Osteocyte (in vitro differentiated cells): ENCODE results near the gene VLDLR. TPM values are rescaled to one million over a fixed set of nuclear protein-coding genes. Genes with fewer than 3 reads are reported as not detected.

Source experiments
- DNase-seq: peaks from one replicate; pipeline ENCODE4 v3.0.0; 2021; ENCODE audit warnings: mixed read lengths; ENCODE audit not compliant: unreplicated experiment; ENCODE audit errors: extremely low spot score
- H3K27ac Mint-ChIP-seq: one replicate; pipeline ENCODE4 v1.8.0; 2021; ENCODE audit warnings: mild to moderate bottlenecking, mixed read lengths; ENCODE audit not compliant: unreplicated experiment
- H3K27me3 Mint-ChIP-seq: one replicate; pipeline ENCODE4 v1.8.0; 2021; ENCODE audit warnings: mixed read lengths; ENCODE audit not compliant: unreplicated experiment
- H3K36me3 Mint-ChIP-seq: one replicate; pipeline ENCODE4 v1.8.0; 2021; ENCODE audit warnings: mixed read lengths; ENCODE audit not compliant: unreplicated experiment
- H3K4me1 Mint-ChIP-seq: one replicate; pipeline ENCODE4 v1.8.0; 2021; ENCODE audit warnings: mixed read lengths; ENCODE audit not compliant: unreplicated experiment
- H3K4me3 Mint-ChIP-seq: one replicate; pipeline ENCODE4 v1.8.0; 2021; ENCODE audit warnings: mild to moderate bottlenecking, moderate library complexity, mixed read lengths; ENCODE audit not compliant: unreplicated experiment
- H3K9me3 Mint-ChIP-seq: one replicate; pipeline ENCODE4 v1.8.0; 2021; ENCODE audit warnings: mixed read lengths; ENCODE audit not compliant: unreplicated experiment
- total RNA-seq: library from RNA; stranded (reverse); gene quantifications from 2 replicates; pipeline ENCODE4 v1.2.1, GENCODE V29; 2021
- TF ChIP-seq, protein P1 (sequence below): fragments of 200-600 bp; sonication (generic); IDR thresholded peaks from 2 replicates; pipeline ENCODE4 v1.5.0; 2021; ENCODE audit warnings: antibody characterized with exemption, mild to moderate bottlenecking, moderate library complexity

Gene VLDLR
- total RNA-seq, 1 donor from 2014 or later = 18.5 TPM

DNA sequence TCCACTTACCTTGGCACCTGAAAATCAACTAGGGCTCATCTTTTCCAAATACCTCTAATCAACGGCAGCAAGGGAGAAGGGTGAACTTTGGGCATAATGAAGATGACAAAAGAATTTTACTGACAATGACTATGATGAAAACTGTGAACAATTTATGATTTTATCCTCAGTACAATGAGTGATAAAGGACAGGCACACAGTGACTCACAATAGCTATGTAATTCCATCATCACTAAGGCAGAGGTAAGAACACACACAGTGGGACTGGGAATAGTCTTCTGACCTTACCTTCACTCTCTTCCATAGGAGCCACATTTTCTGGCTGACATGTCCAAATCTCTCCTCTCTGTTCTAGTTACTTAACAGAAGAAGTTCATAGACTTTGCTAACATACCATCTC, 69.6 kb downstream of the VLDLR start:
- TF ChIP-seq, protein P1, sequence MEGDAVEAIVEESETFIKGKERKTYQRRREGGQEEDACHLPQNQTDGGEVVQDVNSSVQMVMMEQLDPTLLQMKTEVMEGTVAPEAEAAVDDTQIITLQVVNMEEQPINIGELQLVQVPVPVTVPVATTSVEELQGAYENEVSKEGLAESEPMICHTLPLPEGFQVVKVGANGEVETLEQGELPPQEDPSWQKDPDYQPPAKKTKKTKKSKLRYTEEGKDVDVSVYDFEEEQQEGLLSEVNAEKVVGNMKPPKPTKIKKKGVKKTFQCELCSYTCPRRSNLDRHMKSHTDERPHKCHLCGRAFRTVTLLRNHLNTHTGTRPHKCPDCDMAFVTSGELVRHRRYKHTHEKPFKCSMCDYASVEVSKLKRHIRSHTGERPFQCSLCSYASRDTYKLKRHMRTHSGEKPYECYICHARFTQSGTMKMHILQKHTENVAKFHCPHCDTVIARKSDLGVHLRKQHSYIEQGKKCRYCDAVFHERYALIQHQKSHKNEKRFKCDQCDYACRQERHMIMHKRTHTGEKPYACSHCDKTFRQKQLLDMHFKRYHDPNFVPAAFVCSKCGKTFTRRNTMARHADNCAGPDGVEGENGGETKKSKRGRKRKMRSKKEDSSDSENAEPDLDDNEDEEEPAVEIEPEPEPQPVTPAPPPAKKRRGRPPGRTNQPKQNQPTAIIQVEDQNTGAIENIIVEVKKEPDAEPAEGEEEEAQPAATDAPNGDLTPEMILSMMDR = no peak
- Mint-ChIP-seq H3K4me3 (no peak overlapping the region), H3K36me3 (no peaks in the 10 kb centered on the region), H3K27me3 (no peaks in the 10 kb centered on the region), H3K27ac (no peak overlapping the region), H3K4me1 (no peaks in the 10 kb centered on the region), H3K9me3 (no peaks in the 10 kb centered on the region)
- DNase-seq = no peak

DNA sequence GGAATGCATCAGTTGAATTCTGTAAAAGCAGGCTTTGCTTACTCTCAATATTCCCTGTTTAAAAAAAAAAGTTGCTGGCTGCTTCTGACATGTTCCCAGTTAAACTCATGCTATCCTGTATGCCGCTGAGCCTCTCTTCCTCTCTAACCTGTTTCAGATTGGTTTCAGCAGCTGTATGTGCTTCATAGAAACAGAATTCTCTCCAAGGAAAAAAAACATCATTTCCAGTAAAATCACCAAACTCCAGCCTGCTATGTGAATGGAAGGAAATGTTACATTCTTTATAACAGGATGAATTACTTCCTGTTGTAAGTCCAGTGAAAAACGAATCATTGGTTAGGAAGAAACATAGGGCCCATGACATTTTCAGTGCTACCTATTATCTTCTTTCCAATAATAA, 70.0 kb downstream of the VLDLR start:
- no peak overlapping the region for H3K27ac Mint-ChIP-seq
- no peaks in the 10 kb centered on the region for H3K9me3 Mint-ChIP-seq
- no peak for DNase-seq
- TF ChIP-seq, protein P1 = no peak
- no peaks in the 10 kb centered on the region for H3K4me1 Mint-ChIP-seq
- no peaks in the 10 kb centered on the region for H3K27me3 Mint-ChIP-seq
- no peak overlapping the region for H3K4me3 Mint-ChIP-seq
- no peaks in the 10 kb centered on the region for H3K36me3 Mint-ChIP-seq

DNA sequence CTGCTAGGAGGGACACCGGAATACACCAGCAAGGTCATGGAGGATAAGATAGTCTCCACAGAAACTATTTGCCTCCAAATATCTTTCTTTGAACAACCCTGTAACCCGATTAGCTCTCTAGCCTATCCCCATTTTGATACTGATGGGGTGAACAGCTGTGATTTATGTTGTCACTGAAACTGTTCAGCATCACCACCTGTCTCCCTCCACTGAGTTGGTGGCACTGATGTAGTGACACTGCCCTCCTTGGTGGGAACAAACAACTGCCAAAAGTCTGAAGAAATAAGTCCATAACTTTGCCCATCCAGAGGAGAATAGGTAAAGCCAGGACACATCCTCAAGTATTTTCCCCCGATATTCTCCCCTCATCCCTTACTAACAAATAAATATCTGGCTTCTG, 71.5 kb downstream of the VLDLR start:
- H3K4me1 Mint-ChIP-seq = no peaks in the 10 kb centered on the region
- TF ChIP-seq, protein P1 = no peak
- DNase-seq = no peak
- H3K27me3 Mint-ChIP-seq = no peaks in the 10 kb centered on the region
- no peaks in the 10 kb centered on the region for H3K9me3 Mint-ChIP-seq
- H3K4me3 Mint-ChIP-seq = no peak overlapping the region
- H3K36me3 Mint-ChIP-seq = no peaks in the 10 kb centered on the region
- H3K27ac Mint-ChIP-seq = no peak overlapping the region

DNA sequence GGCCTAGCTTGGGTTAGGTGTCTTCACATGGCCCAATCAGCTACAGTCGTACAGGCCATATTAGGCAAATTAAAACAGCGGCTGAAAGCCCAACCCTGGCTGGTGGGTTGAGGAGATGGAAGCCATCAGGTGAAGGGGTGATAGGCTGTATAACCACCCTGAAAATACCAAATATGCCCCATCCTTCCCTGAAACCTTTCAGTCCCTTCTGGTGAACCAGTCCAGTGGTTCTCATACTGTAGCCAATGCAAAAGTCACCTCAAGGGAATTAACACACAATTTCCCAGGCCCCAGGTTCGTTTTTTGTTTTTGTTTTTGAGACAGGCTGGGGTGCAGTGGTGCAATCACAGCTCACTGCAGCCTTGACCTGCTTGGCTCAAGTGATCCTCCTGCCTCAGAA, 75.9 kb downstream of the VLDLR start:
- no peaks in the 10 kb centered on the region for H3K4me1 Mint-ChIP-seq
- H3K36me3 Mint-ChIP-seq = no peaks in the 10 kb centered on the region
- DNase-seq = no peak
- TF ChIP-seq, protein P1 = no peak
- no peaks in the 10 kb centered on the region for H3K27me3 Mint-ChIP-seq
- H3K9me3 Mint-ChIP-seq = no peaks in the 10 kb centered on the region
- H3K27ac Mint-ChIP-seq = no peak overlapping the region
- no peak overlapping the region for H3K4me3 Mint-ChIP-seq

DNA sequence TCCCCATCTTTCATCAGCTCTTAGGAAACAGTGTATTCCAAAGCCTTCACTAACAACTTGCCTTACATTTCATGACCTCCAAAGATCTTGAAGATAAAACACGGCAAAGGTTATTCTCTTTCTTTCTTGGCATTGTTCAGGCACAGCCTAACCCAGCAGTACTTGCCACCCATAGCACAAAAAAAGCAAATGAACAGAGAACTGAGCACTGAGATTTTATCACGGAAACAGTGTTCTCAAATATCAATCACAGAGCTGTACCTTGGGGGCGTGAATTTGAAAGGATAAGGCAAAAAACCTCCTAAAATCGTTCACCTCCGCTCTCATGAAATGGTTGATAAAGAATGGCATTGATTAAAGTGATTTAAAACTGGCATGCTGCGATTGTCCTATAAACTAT, 78.8 kb downstream of the VLDLR start:
- Mint-ChIP-seq H3K4me3 (no peak overlapping the region), H3K27ac (no peak overlapping the region), H3K27me3 (no peaks in the 10 kb centered on the region), H3K36me3 (no peaks in the 10 kb centered on the region), H3K9me3 (no peaks in the 10 kb centered on the region), H3K4me1 (no peaks in the 10 kb centered on the region)
- DNase-seq = no peak
- TF ChIP-seq, protein P1 = no peak
